IPS-NIHi7 (cell line): Measurements from ENCODE around the gene IPO13.

Experiments
- DNase-seq: peaks from one replicate; pipeline ENCODE4 v3.0.0; 2012; ENCODE audit warnings: mixed read lengths; ENCODE audit errors: extremely low spot score

The IPO13 gene

DNA sequence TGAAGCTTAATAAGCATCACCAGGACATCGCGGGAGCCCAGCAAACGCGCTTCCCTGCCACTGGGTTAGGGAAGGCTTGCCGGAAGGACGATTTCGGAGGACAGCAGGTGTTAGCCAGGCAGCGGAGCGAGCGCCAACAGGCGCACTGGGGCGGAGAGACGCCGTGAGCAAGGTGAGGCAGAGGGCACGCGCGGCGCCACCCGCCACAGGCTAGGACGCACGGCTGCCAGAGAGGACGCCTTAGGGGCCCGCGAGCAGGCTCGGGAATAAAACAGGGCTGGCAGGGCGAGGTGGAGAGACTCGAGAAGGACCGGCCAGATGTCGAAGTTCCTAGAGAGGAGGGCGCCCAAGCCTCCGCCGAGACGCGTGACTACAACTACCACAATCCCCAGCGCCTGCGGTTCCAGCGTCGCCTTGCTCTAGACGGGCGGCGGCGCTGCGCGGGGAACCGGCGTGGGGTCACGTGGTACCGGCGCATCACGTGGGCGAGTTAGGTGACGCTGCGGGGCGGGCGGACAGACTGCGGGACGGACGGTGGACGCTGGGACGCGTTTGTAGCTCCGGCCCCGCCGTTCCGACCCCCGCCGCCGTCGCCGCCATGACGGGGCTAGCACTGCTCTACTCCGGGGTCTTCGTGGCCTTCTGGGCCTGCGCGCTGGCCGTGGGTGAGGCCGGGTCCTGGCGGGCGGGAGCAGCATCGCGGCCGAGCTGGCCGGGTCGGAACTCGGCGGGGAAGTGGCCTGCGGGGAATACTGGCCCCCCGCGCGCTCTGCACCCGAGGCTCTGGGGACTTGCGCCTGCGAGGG lies 27.9 kb downstream of the IPO13 start, which contains the start of gene ATP6V0B:
TSS of gene ATP6V0B (plus strand) at position 518 of the 806 bp plus-strand sequence. CDS start at position 599, 81 bp downstream.
- peak; percentile 96 for DNase-seq

- peak; percentile 22 for DNase-seq
Measured at GRCh38 chr1:43975249-43975961, 28.7 kb downstream of the IPO13 start.

GRCh38 chr1:43976045-43976444 lies 29.3 kb downstream of the IPO13 start:
- no peak for DNase-seq

GRCh38 chr1:43976890-43977289 lies 30.1 kb downstream of the IPO13 start:
- no peak for DNase-seq

DNA sequence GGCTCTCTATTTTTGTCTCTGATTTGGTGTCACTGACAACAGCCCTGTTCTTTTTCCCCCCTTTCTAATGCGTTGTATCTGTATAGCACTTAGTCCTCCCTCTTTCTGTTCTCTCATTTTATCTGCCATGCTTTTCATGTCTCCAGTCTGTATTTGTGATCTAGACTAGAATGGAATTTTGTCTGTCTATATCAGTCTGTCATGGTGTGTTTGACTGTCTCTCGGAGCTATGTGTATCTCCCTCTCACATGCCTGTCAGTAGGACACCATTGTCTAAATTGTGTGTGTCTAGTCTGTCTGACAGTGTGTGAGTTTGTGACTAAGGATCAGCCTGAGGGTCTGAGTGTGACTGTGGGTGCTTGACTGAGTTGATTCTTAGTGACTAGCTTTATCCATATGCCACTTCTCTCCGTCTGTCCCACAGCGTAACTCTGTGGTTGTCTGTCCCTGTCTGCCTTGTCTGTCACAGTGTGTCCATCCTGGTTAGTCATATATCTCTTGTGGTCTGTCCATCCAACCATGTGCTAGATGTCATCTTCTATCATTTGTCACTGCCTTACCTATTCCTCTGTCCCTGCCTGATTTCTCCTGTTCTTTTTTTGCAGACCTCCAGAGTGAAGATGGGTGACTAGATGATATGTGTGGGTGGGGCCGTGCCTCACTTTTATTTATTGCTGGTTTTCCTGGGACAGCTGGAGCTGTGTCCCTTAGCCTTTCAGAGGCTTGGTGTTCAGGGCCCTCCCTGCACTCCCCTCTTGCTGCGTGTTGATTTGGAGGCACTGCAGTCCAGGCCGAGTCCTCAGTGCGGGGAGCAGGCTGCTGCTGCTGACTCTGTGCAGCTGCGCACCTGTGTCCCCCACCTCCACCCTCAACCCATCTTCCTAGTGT lies 30.9 kb downstream of the IPO13 start:
- no peak for DNase-seq

- DNase-seq, result no peak
Measured at GRCh38 chr1:43978264-43978550, 31.5 kb downstream of the IPO13 start.

DNA sequence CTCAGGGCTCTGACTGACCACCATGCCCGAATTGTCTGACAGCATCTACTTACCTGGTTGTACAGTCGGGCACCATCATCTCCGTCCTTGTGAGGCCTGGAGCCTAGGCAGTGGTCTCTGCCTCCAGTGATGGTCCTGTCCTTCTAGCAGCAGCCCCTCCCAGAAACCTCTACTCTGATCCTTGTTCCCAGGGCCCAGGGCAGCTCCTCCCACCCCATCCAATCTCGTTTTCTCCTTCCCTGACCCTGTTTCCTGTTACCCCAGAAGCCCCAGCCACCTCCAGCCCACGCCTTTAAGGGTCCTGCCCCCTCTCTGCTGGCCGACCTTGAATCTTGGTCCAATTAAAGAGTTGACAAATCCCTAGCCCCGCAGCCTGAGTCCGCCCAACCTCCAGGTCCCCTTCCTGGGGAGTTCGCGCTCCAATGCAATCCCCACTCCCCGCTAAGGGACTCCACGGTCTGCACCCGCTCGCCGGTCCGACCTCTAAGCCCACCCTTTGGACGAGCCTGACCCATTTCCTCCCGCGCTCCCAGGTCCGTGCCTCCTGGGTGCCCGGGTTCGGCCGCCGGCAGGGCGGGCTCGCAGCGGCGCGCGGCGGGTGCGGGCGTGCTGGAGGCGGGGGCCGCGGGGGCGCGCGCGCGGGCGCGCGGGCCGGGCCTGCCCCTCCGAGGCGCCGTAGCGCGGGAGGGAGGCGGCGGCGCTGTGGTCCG lies 32.0 kb downstream of the IPO13 start, which contains the start of gene B4GALT2:
TSS of gene B4GALT2 (plus strand) at position 660 of the 710 bp plus-strand sequence. CDS start 1,951 bp downstream, outside the sequence.
- peak; percentile 78 for DNase-seq

- DNase-seq, result no peak
Measured at GRCh38 chr1:43979261-43979527, 32.4 kb downstream of the IPO13 start.

GRCh38 chr1:43979528-43980254 lies 32.9 kb downstream of the IPO13 start:
- peak; percentile 54 for DNase-seq

GRCh38 chr1:43980255-43981134 lies 33.7 kb downstream of the IPO13 start:
- DNase-seq, result no peak

DNA sequence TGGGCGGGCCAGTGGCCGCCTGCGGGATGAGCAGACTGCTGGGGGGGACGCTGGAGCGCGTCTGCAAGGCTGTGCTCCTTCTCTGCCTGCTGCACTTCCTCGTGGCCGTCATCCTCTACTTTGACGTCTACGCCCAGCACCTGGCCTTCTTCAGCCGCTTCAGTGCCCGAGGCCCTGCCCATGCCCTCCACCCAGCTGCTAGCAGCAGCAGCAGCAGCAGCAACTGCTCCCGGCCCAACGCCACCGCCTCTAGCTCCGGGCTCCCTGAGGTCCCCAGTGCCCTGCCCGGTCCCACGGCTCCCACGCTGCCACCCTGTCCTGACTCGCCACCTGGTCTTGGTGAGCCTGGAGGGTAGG lies 34.4 kb downstream of the IPO13 start:
- no peak for DNase-seq

- DNase-seq, result no peak
Measured at GRCh38 chr1:43981636-43982035, 34.9 kb downstream of the IPO13 start.

- DNase-seq, result no peak
Measured at GRCh38 chr1:43982241-43982640, 35.5 kb downstream of the IPO13 start.

DNA sequence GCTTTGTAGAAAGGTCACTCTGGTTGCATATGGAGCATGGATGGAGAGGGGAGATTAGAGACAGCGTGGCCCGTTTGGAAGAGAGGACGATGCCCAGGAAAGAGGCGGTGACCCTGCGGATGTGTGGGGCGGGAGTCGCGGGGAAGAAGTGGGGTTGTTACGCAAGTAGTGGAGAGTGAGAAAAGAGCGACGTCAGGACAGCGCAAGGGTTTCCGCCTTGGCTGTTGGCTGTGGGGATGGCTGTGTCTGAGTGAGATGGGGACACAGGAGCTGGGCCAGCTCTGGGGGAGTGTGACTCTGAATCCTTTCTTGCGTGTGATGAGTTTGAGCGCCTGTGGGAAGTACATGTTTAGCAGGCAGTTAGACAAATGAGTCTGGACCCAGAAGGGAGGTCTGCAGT lies 36.1 kb downstream of the IPO13 start:
- no peak for DNase-seq

GRCh38 chr1:43983253-43983899 lies 36.6 kb downstream of the IPO13 start:
- DNase-seq, result no peak

DNA sequence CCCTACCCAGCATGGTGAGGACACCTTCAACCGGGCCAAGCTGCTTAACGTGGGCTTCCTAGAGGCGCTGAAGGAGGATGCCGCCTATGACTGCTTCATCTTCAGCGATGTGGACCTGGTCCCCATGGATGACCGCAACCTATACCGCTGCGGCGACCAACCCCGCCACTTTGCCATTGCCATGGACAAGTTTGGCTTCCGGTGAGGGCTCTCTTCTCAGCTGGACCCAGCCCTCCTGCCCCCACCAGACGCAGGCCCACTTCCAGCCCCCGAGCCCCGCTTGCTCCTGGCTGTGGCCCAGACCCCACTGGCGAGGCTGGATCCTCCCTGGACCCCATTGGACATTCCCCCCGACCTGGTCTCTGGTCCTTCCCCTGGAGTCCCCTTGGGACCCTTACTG lies 38.1 kb downstream of the IPO13 start:
- no peak for DNase-seq

GRCh38 chr1:43985984-43986595 lies 39.3 kb downstream of the IPO13 start:
- no peak for DNase-seq

- no peak for DNase-seq
Measured at GRCh38 chr1:43986712-43987111, 40.0 kb downstream of the IPO13 start.
